Testis (tissue), 3 donors: ENCODE measurements around the gene SLC29A4. TPM values are rescaled to one million over a fixed set of nuclear protein-coding genes. Genes with fewer than 3 reads are reported as not detected.
"Not testable (repeated sequence)": the region's sequence is repeated elsewhere in the genome, so short reads cannot be mapped to it uniquely, and the experiment has no call there.

Experiments used
- DNase-seq: peaks from one replicate; pipeline ENCODE4 v3.0.0-alpha.2; 2019
- H3K27ac ChIP-seq, 2 donors: fragments of 200-600 bp; sonication (generic); one replicate each; pipeline ENCODE4 v1.5.1; 2019
- H3K27me3 ChIP-seq: fragments of 200-600 bp; sonication (generic); one replicate; pipeline ENCODE4 v1.5.1; 2019
- H3K36me3 ChIP-seq: fragments of 200-600 bp; sonication (generic); one replicate; pipeline ENCODE4 v1.5.1; 2017; ENCODE audit warnings: low read depth; ENCODE audit errors: missing control alignments
- H3K4me1 ChIP-seq: fragments of 200-600 bp; sonication (generic); one replicate; pipeline ENCODE4 v1.5.1; 2019
- H3K4me3 ChIP-seq, 2 donors: fragments of 200-600 bp; sonication (generic); one replicate each; pipeline ENCODE4 v1.5.1; 2017 to 2019
- H3K9me3 ChIP-seq: fragments of 200-600 bp; sonication (generic); one replicate; pipeline ENCODE4 v1.5.1; 2017
- CTCF ChIP-seq, 3 experiments: fragments of 450-650 bp in 2 of 3; fragments of 200-600 bp in 1 of 3; sonication (generic) in 1 of 3; IDR thresholded peaks; one replicate each; pipeline ENCODE4 v1.5.1; 2016 to 2019; ENCODE audit warnings: antibody characterized with exemption in 3 of 3, mild to moderate bottlenecking in 2 of 3, moderate library complexity in 1 of 3
- POLR2A ChIP-seq: fragments of 450-650 bp; IDR thresholded peaks from one replicate; pipeline ENCODE4 v1.6.1; 2017; ENCODE audit warnings: antibody characterized with exemption, mild to moderate bottlenecking, moderate library complexity
- WGBS, 2 donors: methylation state at CpG; one replicate each; pipeline ENCODE4 v1.1.5; 2018; 5-methylcytosine and 5-hydroxymethylcytosine counted together
- intact Hi-C: fragments of 100-400 bp; cut with DNase I; formaldehyde crosslinking; loops from one replicate; pipeline ENCODE4 v1.15.1; 2023; ENCODE audit warnings: low total_unique reads
- polyA plus RNA-seq: library from polyadenylated mRNA; stranded (reverse); fragments of 350-450 nt; fragmentation: Illumina TruSeq; extraction: RNeasy Lipid Tissue Mini Kit (QIAGEN cat#74804); gene quantifications from one replicate; pipeline ENCODE4 v1.2.3, GENCODE V29; 2014; ENCODE audit warnings: low read depth, low replicate concordance; ENCODE audit not compliant: insufficient read depth
- total RNA-seq, 2 donors: library from RNA; depleted of rRNA; stranded (reverse); fragments of >200 nt; gene quantifications; one replicate each; pipeline ENCODE4 v1.2.3, GENCODE V29; 2016

SLC29A4 gene
- total and polyA plus RNA-seq, 3 donors from 2014 or later = 4.3 to 15.2 (median 7.6) TPM

GRCh38 chr7:5300366-5300765 is 17.6 kb downstream of the SLC29A4 start:
- Histone ChIP-seq H3K4me3 (no peak overlapping the region), H3K9me3 (no peaks in the 10 kb centered on the region), H3K36me3 (no peaks in the 10 kb centered on the region), H3K4me1 (no peaks in the 10 kb centered on the region), H3K27me3 (no peaks in the 10 kb centered on the region), H3K27ac (no peak overlapping the region)
- TF ChIP-seq POLR2A (no peak), CTCF (IDR thresholded peaks at IDR 0.05) (no peak)
- intact Hi-C loops = no loop called here
- no peak for DNase-seq
- 93 to 95% methylated on average over 16 to 24 of the region's 24 CpGs for WGBS, 2 donors

GRCh38 chr7:5302577-5302976 is 19.8 kb downstream of the SLC29A4 start:
- 80 to 81% methylated on average over 14 to 25 of the region's 25 CpGs for WGBS, 2 donors
- Histone ChIP-seq H3K4me1 (no peaks in the 10 kb centered on the region), H3K36me3 (no peaks in the 10 kb centered on the region), H3K27me3 (no peaks in the 10 kb centered on the region), H3K4me3 (no peak overlapping the region), H3K27ac (no peak overlapping the region), H3K9me3 (no peaks in the 10 kb centered on the region)
- intact Hi-C loops = no loop called here
- no peak for DNase-seq
- TF ChIP-seq CTCF (IDR thresholded peaks at IDR 0.05) = no peak
- TF ChIP-seq POLR2A = no peak

GRCh38 chr7:5303061-5303460 is 20.3 kb downstream of the SLC29A4 start:
- no peak overlapping the region for H3K4me3 ChIP-seq
- H3K9me3 ChIP-seq = no peaks in the 10 kb centered on the region
- 85 to 90% methylated on average over 18 of the region's 18 CpGs for WGBS, 2 donors
- no peaks in the 10 kb centered on the region for H3K36me3 ChIP-seq
- no peak for DNase-seq
- H3K27ac ChIP-seq = no peak overlapping the region
- H3K4me1 ChIP-seq = no peaks in the 10 kb centered on the region
- TF ChIP-seq CTCF (IDR thresholded peaks at IDR 0.05) (no peak), POLR2A (no peak)
- intact Hi-C loops = no loop called here
- no peaks in the 10 kb centered on the region for H3K27me3 ChIP-seq

GRCh38 chr7:5303591-5304505 is 21.1 kb downstream of the SLC29A4 start:
- no peaks in the 10 kb centered on the region for H3K36me3 ChIP-seq

GRCh38 chr7:5305050-5305449 is 22.3 kb downstream of the SLC29A4 start:
- WGBS, 2 donors = 95% methylated on average over 9 of the region's 9 CpGs; no CpG with 5 or more reads in 1 of the 2 donors
- not testable (repeated sequence) for H3K27me3 ChIP-seq

More at GRCh38 chr7:5303591-5304505, 21.1 kb downstream of the SLC29A4 start:
- 75 to 79% methylated on average over 22 to 34 of the region's 35 CpGs for WGBS, 2 donors
- DNase-seq = no peak
- no peak overlapping the region for H3K4me3 ChIP-seq
- intact Hi-C loops = no loop called here
- H3K27ac ChIP-seq = no peak overlapping the region
- no peak for TF ChIP-seq POLR2A
- no peak for TF ChIP-seq CTCF (IDR thresholded peaks at IDR 0.05)
- H3K27me3 ChIP-seq = no peaks in the 10 kb centered on the region
- H3K4me1 ChIP-seq = no peaks in the 10 kb centered on the region
- no peaks in the 10 kb centered on the region for H3K9me3 ChIP-seq

GRCh38 chr7:5307221-5308142 is 24.7 kb downstream of the SLC29A4 start:
- H3K36me3 ChIP-seq, H3K4me1 ChIP-seq, H3K27me3 ChIP-seq, intact Hi-C loops, H3K4me3 ChIP-seq, H3K27ac ChIP-seq, H3K9me3 ChIP-seq, DNase-seq: not testable (repeated sequence)
- WGBS, 2 donors = 90 to 92% methylated on average over 22 to 39 of the region's 39 CpGs

More at GRCh38 chr7:5305050-5305449, 22.3 kb downstream of the SLC29A4 start:
- H3K4me1 ChIP-seq, H3K4me3 ChIP-seq, H3K9me3 ChIP-seq, intact Hi-C loops, H3K36me3 ChIP-seq, H3K27ac ChIP-seq, DNase-seq: not testable (repeated sequence)
